COR-L47 (cell line): Measurements from ENCODE around the gene FBXO27.
"Not testable (repeated sequence)": the region's sequence is repeated elsewhere in the genome, so short reads cannot be mapped to it uniquely, and the experiment has no call there.

Experiments
- DNase-seq: peaks from one replicate; lab custom pipeline; 2025; lab: John Stamatoyannopoulos, UW

Gene FBXO27

DNA sequence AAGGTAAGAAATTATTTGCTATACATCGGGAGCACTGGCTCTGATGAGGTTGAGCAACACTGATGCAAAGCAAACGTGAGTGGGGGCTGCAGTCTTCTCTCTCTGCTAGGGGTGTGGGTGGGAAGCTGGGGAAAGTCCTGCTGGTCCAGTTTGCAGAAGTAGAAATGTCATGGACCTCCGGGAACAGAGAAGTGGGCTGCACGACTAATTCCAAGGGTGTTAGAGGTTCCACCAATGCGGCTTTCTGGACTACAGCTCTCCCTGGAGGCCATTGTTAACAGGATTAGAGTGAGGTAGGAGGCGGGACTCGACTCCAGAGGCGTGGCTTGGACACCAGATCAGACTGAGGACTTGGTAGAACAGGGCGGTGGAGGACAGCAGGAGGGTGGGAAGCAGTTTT, 5.7 kb upstream of the FBXO27 start:
- no peak for DNase-seq

DNA sequence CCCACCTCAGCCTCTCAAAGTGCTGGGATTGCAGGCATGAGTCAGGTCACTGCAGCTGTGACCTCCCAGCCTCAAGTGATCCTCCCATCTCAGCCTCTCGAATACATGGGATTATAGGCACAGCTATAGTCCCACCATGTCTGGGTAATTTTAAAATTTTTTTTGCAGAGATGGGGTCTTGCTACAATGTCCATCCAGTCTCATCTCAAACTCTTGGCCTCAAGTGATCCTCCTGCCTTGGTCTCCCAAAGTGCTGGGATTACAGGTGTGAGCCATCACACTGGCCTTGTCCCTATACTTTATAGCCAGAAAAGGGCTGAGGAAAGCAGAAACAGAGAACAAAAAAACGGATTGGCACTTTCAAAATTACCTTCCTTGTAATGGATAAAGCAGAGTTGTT, 4.8 kb upstream of the FBXO27 start:
- DNase-seq: no peak

DNA sequence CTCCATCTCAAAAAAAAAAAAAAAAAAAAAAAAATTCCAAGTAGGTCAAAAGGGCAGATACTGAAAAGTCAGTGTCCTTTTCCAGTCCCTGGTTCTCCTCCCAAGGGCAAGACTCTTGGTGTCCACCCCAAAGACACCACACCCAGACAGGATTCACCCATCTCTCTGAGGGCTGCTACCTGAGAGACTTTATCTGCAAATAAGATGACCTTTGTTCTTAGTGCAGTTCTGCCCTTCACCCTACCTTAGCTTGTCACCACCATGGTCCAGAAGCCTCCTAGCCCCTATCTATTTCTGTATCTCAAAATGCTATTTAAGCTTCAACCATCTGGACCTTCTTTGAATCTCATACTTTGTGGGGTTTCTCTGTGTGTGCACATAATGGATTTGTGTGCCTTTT, 4.2 kb upstream of the FBXO27 start:
- DNase-seq: no peak

DNA sequence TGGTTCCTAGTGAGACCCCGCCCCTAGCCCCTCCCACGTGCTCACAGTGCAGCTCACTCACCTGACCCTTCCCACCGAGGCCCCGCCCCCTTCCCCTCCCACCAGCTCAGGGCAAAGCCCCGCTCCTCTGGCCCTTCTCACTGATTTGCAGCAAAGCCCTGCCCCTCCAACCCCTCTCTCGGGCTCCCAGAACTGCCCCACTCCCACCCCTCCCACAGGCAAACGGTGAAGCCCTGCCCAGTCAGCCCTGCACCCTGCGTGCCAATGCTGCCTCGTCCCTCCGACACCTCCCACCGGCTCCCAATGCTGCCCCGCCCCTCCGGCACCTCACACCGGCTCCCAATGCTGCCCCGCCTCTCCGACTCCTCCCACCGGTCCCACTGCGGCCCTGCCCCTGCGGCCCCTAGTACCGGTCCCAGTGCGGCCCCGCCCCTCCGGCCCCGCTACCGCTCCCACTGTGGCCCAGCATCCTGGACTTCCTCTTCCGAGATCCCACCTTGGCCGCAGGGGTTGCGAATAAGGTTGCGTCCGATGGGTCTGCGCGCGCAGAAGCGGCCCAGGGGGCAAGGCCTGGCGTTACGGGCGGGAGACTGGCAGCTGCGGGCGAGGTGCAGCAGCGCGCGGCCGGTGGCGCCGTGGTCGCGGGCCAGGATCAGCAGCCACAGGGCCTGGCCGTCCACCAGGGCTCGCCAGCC, 834 bp downstream of the FBXO27 start:
- peak; percentile 38 for DNase-seq

DNA sequence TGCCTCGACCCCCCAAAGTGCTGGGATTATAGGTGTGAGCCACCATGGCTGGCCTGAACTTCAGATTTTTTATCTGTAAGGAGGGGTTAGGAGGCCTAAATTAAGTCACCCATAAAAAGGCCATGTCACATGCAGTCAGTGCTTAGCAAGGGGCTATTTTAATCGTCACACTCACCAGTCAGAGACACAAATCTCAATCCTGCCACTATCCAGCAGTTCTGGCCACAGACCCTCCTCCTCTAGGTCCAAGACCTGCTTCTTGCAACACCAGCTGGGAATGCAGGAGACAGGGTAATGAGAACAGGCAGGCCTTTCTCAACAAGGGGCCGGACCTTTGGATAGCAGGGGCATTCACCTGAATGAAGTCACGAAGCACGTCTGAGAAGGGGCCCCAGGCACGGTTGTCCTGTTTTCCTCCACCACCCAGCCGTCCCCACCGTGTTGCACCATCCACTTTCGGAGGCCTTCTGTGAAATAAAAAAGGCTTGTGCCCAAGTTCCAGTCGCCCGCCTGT, 1.4 kb downstream of the FBXO27 start:
- DNase-seq: no peak

DNA sequence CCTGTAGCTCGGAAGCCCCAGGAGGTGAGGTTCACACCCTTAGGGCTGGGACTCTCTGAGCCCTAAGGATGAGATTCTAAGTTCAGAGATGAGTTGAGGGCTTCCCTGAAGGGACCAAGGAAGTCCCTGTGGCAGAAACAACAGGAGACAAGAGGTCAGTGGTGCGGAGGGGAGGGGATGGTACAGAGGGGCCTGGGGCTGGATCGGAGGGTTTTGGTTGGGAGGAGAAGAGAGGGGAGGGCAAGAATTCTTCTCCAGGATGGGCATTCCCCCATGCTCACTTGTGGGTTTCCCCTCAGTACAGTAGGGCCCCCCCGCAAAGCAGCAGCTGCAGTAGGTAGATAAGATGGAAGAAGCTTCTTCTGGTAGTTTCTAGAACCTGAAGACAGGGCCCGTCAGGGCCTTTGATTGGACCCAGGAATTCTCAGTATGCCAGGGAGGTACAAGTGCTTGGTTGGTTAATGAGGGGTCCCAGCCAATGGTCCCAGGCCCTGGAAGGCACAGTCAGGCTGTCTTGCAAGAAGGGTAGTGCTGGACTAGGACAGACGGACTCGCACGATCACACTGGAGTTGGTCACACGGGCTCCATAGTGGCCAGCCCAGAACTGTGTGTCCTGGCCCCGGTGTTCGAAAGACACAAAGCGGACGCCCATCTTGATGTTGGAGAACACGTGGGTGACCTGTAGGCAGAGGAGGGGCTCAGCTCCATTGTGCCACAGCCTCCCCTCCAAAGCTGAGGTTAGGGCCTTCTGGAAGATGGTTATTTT, 7.3 kb downstream of the FBXO27 start:
- no peak for DNase-seq

DNA sequence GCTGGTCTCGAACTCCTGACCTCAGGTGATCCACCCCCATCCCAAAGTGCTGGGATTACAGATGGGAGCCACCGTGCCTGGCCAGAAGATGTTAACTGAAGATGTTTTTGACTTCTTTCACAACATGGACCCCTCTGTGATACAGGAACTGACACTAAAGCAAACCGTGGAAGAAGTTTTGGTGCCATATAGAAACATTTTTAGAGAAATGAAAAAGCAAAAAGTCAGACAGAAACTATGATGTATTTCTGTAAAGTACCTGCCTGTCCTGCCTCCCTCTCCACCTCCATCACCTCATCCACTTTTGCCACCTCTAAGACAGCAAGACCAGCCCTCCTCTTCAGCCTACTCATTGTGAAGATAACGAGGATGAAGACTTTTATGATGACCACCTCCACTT, 11.3 kb downstream of the FBXO27 start:
- DNase-seq: no peak

DNA sequence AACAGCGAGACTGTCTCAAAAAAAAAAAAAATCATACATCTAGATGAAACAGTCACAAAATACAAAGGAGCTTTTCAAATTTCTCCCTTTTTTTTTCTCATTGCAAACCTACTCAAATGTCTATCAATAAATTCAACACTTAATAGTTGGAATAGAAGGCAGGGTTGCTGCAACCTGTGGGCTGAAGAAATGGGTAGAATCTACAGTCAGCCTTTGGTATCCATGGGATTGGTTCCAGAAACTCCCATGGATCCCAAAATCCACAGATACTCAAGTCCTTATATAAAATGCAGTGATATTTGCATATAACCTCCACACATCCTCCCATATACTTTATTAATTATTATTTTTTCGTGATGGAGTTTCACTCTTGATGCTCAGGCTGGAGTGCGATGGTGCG, 14.7 kb downstream of the FBXO27 start:
- DNase-seq: no peak

DNA sequence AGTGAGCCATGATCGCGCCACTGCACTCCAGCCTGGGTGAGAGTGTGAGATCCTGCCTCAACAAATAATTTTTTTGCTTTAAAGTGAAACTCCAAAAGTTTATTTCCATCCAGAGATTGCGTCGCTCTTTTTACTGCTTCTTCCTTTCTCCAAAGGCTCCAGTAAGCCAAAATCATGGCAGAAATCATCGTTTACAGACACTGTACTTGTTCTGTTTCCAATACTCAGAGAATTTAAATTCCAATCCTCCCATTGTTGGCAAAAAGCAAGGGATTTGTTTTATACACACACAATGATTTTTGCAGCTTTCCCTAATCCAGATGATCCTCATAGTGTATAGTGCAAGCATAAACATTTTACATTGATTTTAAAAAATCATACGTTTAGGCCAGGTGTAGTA, 15.3 kb downstream of the FBXO27 start:
- no peak for DNase-seq

DNA sequence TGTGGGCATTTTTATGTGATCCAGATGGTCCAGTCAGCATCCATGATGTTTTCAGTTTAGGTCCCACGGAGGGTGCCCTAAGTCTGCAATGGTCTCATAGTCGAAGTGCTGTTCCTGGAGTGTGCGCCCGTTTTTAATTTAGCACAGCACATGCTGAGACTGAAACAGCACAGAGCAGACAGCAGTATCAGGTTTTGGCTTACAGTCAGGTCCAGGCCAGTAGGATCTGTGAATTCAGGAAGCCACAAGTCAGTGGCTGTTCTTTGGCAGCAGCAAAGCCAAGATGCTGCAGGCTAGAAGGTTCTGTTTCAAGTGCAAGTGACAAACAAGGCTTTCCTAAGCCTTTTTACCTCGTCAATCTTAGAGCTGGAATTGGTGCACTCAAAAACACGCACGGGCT, 18.3 kb downstream of the FBXO27 start:
- DNase-seq: no peak

DNA sequence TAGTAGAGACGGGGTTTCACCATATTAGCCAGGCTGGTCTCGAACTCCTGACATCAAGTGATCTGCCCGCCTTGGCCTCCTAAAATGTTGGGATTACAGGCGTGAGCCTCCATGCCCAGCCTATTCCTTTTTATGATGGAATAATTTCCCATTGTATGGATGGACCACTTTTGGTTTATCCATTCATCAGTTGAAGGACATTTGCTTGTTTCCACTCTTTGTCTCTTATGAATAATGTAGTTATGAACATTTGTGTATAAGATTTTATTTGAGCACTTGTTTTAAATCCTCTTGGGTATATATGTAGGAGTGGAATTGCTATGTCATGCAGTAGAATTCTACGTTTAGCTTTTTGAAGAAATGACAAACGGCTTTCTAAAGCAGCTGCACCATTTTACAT, 23.3 kb downstream of the FBXO27 start:
- DNase-seq: no peak

DNA sequence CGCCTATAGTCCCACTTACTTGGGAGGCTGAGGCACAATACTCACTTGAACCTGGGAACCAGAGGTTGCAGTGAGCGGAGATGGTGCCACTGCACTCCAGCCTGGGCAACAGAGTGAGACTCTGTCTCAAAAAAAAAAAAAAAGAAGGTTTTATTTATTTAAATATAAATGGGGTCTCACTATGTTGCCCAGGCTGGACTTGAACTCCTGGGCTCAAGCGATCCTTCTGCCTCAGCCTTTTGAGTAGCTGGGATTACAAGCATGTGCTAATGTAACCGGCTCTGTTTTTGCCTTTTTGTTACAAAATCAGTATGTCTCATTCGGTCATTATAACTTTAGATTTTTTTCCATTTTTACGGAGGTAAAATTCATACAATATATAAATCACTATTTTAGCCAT, 24.2 kb downstream of the FBXO27 start:
- DNase-seq: no peak

DNA sequence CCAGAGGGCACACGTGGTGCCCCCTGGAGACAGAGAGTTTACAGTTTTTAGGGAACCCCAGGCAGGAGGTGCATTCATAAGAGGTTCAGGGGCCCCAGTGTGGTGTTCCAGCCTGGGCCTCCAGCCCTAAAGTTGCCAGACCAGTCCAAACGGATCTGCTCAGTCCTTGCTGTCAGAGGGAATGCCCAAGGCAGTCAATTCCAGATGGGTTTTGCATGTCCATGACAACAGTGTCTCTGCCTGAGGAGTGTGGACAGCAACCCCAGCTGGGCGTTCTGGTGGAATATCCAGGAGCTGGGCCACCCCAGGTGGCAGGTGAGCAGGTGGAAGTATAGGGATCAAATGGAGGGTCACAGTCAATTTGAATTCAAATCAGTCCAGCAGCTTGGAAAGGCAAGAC, 25.3 kb downstream of the FBXO27 start:
- DNase-seq: no peak

DNA sequence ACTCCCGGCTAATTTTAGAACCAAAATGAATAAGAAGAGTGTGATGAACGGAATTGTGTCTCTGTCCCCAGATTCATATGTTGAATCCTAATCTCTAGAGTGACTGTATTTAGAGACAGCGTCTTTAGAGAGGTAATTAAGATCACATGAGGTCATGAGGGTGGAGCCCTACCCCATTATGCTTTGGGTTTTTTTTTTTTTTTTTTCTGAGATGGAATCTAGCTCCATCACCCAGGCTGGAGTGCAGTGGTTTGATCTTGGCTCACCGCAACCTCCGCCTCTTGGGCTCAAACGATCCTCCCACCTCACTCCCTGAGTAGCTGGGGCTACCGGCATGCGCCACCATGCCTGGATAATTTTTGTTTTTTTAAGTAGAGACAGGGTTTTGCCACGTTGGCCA, 27.9 kb downstream of the FBXO27 start:
- DNase-seq: no peak

DNA sequence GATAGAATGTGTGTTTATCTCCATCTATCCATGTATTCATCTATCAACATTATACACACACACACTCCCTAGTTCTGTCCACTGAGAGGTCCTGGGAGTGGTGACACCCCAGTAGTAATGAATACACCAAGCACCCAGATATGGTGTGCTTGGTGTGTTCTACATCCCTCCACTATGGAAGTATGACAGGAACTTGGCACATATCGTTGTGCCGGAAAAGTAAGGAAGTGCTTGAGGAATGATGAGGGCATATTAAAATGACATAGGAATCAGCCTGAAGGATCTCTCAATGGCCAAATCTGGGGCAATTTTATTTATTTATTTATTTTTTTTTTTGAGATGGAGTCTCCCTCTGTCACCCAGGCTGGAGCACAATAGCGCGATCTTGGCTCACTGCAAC, 28.6 kb downstream of the FBXO27 start:
- DNase-seq: no peak

DNA sequence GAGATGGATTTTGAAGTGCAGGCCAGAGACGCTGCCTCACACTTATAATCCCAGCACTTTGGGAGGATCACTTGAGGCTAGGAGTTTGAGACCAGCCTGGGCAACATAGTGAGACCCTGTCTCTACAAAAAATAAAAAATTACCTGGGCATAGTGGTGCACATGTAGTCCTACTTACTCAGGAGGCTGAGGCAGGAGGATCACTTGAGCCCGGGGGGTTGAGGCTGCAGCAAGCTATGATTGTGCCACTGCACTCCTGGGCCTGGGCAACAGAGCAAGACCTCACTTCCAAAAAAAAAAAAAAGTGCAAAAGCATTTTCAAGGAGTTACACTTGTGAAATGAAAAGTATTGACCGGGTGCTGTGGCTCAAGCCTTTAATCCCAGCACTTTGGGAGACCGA, 29.2 kb downstream of the FBXO27 start:
- no peak for DNase-seq

DNA sequence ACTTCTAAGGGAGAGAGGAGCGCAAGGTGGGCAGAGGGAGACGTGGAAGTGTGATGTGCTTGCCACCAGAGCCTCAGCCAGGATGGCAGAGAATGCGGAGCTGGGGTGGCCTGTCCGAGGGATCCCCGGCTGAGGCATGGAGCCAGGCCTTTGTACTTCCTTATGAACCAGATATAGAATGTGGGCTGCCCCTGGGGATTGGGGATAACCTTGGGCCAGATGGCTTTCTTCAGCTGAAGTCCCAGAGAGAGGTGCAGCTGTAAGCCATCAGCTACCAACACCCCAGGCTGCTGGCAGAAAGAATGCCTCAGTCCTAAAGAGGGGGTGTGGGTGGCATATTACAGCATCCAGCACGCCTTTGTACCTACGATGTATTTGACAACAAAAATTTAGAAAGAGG, 31.3 kb downstream of the FBXO27 start:
- no peak for DNase-seq

DNA sequence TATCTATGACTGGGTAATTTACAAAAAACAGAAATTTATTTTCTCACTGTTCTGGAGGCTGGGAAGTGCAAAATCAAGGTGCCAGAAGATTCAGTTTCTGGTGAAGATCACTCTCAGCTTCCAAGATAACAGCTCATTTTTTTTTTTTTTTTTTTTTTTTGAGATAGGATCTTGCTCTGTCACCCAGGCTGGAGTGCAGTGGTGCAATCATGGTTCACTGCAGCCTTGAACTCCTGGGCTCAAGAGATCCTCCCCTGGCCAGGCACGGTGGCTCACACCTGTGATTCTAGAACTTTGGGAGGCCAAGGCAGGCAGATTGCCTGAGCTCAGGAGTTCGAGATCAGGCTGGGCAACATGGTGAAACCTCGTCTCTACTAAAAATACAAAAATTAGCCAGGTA, 34.8 kb downstream of the FBXO27 start:
- DNase-seq: not testable (repeated sequence)

DNA sequence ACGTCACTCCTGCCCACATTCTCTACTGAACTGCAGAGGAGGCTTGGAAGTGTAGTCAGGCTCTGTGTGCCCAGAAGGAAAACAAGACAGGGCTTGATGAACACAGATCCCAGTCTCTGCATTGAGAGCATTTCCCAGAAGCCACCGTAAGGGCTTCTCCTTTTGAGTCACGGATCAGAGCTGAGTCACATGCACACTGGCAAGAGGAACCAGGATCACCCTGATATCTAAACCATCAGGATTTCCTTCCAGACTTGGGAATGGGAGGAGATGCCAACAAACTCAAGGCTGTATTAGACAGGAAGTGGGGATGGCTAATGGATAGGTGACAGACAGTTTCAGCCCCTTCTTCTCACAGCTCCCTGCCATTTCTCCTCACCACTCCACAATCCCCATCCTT, 39.1 kb downstream of the FBXO27 start:
- DNase-seq: no peak

DNA sequence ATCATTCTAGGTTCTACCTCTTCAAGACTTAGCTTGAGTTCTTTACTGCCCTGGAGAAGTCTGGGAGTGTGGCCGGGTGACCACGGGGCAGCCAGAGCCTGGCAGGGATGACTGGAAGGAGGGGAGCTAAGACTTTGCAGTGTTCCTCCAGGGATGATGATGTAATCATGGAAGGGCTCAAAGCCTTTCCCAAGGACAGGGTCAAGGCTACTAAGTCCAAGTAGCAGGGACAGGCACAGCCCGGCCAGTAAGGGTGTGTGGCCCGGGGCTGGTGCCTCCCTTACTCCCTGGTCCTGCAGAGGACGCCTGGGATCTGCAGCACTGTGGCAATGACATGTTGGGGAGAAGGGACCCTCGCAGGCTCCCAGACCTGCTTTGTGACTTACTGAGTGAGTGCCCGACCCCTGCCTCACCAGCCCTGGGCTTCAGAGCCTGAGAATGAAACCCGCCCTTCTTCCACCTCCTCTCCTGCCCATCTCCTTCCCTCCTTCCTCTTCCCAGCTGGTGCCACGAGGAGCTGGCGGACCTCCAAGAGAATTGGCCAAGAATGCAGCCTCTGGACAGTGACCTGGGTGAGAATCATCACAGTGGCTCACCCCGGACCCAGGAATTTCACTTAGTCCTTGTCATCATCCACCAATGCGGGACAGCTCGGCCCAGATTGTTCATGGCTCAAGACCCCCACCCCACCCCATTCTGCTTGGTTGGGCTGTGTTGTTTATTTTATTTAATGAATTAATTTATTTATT, 41.2 kb downstream of the FBXO27 start:
- DNase-seq: no peak

DNA sequence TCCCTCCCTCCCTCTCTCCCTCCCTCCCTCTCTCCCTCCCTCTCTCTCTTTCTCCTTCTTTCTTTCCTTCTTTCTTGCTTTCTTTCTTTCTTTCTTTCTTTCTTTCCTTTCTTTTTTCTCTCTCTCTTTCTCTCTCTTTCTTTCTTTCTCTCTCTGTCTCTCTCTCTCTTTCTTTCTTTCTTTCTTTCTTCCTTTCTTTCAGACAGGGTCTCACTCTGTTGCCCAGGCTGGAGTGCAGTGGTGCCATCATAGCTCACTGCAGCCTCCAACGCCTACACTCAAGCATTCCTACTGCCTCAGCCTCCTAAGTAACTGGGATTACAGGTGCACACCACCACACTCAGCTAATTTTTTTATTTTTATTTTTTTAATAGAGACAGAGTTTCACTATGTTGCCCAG, 42.7 kb downstream of the FBXO27 start:
- DNase-seq: not testable (repeated sequence)

DNA sequence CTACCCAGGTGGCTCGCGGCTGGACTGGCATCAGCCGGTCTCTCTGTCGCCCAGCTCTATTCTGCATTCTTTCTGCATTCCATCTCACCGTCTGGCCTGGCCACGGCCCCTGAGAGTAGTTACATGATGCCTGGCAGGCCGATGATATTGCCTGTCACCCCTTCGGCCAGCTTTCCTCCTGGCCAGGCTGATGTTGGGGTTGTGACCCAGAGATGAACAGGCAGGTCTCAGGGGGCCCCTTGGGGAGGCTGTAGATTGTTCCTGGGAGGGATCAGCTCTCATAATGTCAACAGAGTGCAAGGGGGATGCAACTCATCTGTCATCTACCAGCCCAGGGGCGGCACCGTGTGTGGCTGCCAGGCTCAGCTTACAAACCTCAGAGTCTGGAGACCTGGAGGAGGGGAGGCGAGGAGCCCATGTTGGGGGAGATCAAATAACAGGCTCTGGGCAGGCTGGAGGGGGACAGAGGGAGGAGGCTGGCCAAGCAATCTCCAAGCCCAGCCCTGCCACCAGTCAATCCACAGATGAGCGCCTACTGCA, 43.2 kb downstream of the FBXO27 start:
- no peak for DNase-seq

DNA sequence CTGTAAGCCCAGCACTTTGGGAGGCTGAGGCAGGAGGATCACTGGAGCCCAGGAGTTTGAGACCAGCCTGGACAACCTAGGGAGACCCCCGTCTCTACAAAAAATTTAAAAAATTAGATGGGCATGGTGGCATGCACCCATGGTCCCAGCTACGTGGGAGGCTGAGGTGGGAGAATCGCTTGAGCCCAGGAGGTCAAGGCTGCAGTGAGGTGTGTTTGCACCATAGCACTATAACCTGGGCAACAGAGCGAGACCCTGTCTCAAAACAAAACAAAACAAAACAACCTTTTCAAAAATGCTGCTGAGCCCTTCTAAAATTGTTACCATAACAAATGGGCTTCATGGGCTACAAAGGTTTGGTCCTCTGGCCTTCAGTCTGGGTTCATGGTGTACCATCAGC, 43.7 kb downstream of the FBXO27 start:
- DNase-seq: not testable (repeated sequence)
